Measurements from ENCODE around the gene XRRA1. TPM values are rescaled to one million over a fixed set of nuclear protein-coding genes. Genes with fewer than 3 reads are reported as not detected.
A peak's percentile ranks its signal among the peaks of the same experiment; 100 is the strongest.

Gene XRRA1
- total RNA-seq, 1 experiment from 2014 or later, result 34.1 TPM

DNA sequence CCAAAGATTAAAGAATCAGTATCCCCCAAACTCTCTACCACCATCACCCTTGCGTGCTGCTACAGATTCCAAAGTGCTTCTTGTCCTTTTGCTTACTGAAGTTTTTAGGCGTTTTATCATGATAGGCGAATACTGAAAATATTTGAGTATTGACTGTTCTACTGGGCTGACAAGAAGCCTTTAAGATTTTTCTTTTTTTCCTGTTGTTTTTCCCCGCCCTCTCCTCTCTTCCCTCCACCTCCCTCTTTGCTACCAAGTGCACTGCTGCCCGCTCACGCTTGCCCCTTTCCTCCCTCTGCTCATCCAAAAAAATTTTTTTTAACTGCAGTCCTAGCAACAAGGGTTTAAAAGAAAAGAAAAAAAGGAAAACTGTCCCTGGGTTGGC is 854 bp upstream of the XRRA1 start:
- Histone ChIP-seq H3K9me3 (ENCODE audit: control insufficient read depth, insufficient read depth, low read depth, low read length) (no peaks in the 10 kb centered on the region), H3K27me3 (ENCODE audit: control insufficient read depth, insufficient read depth, low read length) (no peaks in the 10 kb centered on the region), H3K4me3 (ENCODE audit: low read depth in 2 of 2, low read length in 2 of 2) (peak overlapping the region; percentile 95 to 98), H3K27ac (ENCODE audit: low read length) (peak overlapping the region; percentile 97), H3K36me3 (ENCODE audit: control insufficient read depth, insufficient read depth, low read length) (peaks cover 7% of the 10 kb centered on the region; the same call in 1 of the 2 replicates), H3K4me1 (ENCODE audit: control insufficient read depth, insufficient read depth, low read length) (peaks cover 14% of the 10 kb centered on the region)
- TF ChIP-seq SIN3A (IDR thresholded peaks at IDR 0.05; ENCODE audit: borderline replicate concordance, insufficient read depth, low read depth, low read length), result no peak
- no peak for TF ChIP-seq TCF7L2 (IDR thresholded peaks at IDR 0.05; ENCODE audit: low read depth, low read length)
- no peak for TF ChIP-seq REST (IDR thresholded peaks at IDR 0.05; ENCODE audit: insufficient read depth in 1 of 2, low read depth in 2 of 2, low read length in 1 of 2)
- TF ChIP-seq POLR2AphosphoS5 (IDR thresholded peaks at IDR 0.05; ENCODE audit: low read depth, low read length), result no peak
- intact Hi-C loops (cut with micrococcal nuclease; ENCODE audit: unreplicated experiment), result no loop called here
- no TSS peak for BruUV-seq (replicated peaks)
- DNase-seq (ENCODE audit: low read depth, low spot score) (no peak), ATAC-seq (no peak)
- in situ Hi-C loops (cut with HindIII; ENCODE audit: low pct_unique_long_range_greater_than_20kb, low sequenced_read_pairs), result no loop called here
- CTCF ChIA-PET, result no interaction called here
- POLR2A ChIA-PET, result no interaction called here

DNA sequence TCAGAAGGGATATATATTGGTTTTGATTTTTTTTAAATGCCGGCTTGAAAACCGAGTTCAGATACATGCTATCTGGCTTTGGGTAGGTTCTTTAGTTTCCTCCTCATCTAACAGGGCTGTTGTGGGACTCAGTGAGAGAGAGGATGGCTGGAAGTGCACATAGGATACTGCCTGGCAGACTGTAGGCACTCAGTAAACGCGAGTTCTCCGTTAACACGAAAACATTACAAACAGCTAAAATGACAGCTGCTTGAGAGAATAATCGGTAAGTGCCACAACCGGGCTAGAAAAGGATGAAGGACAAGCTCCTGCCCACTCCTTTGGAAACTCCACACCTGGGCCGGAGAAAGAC is 369 bp downstream of the XRRA1 start:
- Histone ChIP-seq H3K9me3 (ENCODE audit: control insufficient read depth, insufficient read depth, low read depth, low read length) (no peaks in the 10 kb centered on the region), H3K36me3 (ENCODE audit: control insufficient read depth, insufficient read depth, low read length) (peaks cover 11% of the 10 kb centered on the region; the same call in 1 of the 2 replicates), H3K4me1 (ENCODE audit: control insufficient read depth, insufficient read depth, low read length) (peaks cover 12% of the 10 kb centered on the region), H3K4me3 (ENCODE audit: low read depth in 2 of 2, low read length in 2 of 2) (peak overlapping the region; percentile 95 to 98), H3K27ac (ENCODE audit: low read length) (peak overlapping the region; percentile 97), H3K27me3 (ENCODE audit: control insufficient read depth, insufficient read depth, low read length) (no peaks in the 10 kb centered on the region)
- DNase-seq (ENCODE audit: low read depth, low spot score), result no peak
- TSS peak; percentile 91 for BruUV-seq (replicated peaks)
- in situ Hi-C loops (cut with HindIII; ENCODE audit: low pct_unique_long_range_greater_than_20kb, low sequenced_read_pairs), result no loop called here
- intact Hi-C loops (cut with micrococcal nuclease; ENCODE audit: unreplicated experiment), result no loop called here
- CTCF ChIA-PET, result no interaction called here
- POLR2A ChIA-PET, result interaction anchor here (0.7 kb wide), 1 partner anchor 40 kb away, joined by 3 read pairs; no protein-coding TSS in a partner anchor
- TF ChIP-seq CTCF (IDR thresholded peaks at IDR 0.05), result no peak
- peak; percentile 57 for ATAC-seq

GRCh38 chr11:74942073-74942759 is 6.7 kb downstream of the XRRA1 start:
- no peak for TF ChIP-seq CTCF (IDR thresholded peaks at IDR 0.05)
- TF ChIP-seq POLR2AphosphoS5 (IDR thresholded peaks at IDR 0.05; ENCODE audit: low read depth, low read length), result no peak
- no peak for TF ChIP-seq TCF7L2 (IDR thresholded peaks at IDR 0.05; ENCODE audit: low read depth, low read length)
- TF ChIP-seq REST (IDR thresholded peaks at IDR 0.05; ENCODE audit: insufficient read depth in 1 of 2, low read depth in 2 of 2, low read length in 1 of 2), result no peak
- TF ChIP-seq SIN3A (IDR thresholded peaks at IDR 0.05; ENCODE audit: borderline replicate concordance, insufficient read depth, low read depth, low read length), result no peak
- CTCF ChIA-PET, result no interaction called here
- H3K4me3 ChIP-seq (ENCODE audit: low read depth in 2 of 2, low read length in 2 of 2), result no peak overlapping the region
- POLR2A ChIA-PET, result no interaction called here
- H3K4me1 ChIP-seq (ENCODE audit: control insufficient read depth, insufficient read depth, low read length), result no peaks in the 10 kb centered on the region
- no peak overlapping the region for H3K27ac ChIP-seq (ENCODE audit: low read length)
- 0 out of 2 replicates have a peak, but pooled peaks cover 15% of the 10 kb centered on the region for H3K36me3 ChIP-seq (ENCODE audit: control insufficient read depth, insufficient read depth, low read length)
- no peak for DNase-seq (ENCODE audit: low read depth, low spot score)
- ATAC-seq, result no peak
- BruUV-seq (replicated peaks), result no TSS peak
- no peaks in the 10 kb centered on the region for H3K27me3 ChIP-seq (ENCODE audit: control insufficient read depth, insufficient read depth, low read length)
- no peaks in the 10 kb centered on the region for H3K9me3 ChIP-seq (ENCODE audit: control insufficient read depth, insufficient read depth, low read depth, low read length)
- intact Hi-C loops (cut with micrococcal nuclease; ENCODE audit: unreplicated experiment), result no loop called here
- in situ Hi-C loops (cut with HindIII; ENCODE audit: low pct_unique_long_range_greater_than_20kb, low sequenced_read_pairs), result no loop called here
